Measurements from ENCODE around the gene COL6A1.

Gene COL6A1

GRCh38 chr21:46051379-46051770 is 69.8 kb downstream of the COL6A1 start:
- Histone ChIP-seq H3K4me3 (ENCODE audit: low read length) (no peak overlapping the region), H3K4me1 (ENCODE audit: insufficient read depth, low read length) (peaks cover 13% of the 10 kb centered on the region), H3K27ac (ENCODE audit: low read depth, low read length) (no peak overlapping the region), H3K36me3 (ENCODE audit: insufficient read depth, low read length) (no peaks in the 10 kb centered on the region), H3K9me3 (ENCODE audit: insufficient read depth, low read depth, low read length) (no peaks in the 10 kb centered on the region), H3K27me3 (ENCODE audit: insufficient read depth, low read length) (no peaks in the 10 kb centered on the region), H3K9ac (ENCODE audit: low read depth, low read length) (no peak overlapping the region)
- WGBS, result 96% methylated on average over 16 of the region's 16 CpGs

- Histone ChIP-seq H3K9me3 (ENCODE audit: insufficient read depth, low read depth, low read length) (no peaks in the 10 kb centered on the region), H3K36me3 (ENCODE audit: insufficient read depth, low read length) (no peaks in the 10 kb centered on the region), H3K4me1 (ENCODE audit: insufficient read depth, low read length) (peaks cover 13% of the 10 kb centered on the region), H3K4me3 (ENCODE audit: low read length) (no peak overlapping the region), H3K27ac (ENCODE audit: low read depth, low read length) (no peak overlapping the region), H3K9ac (ENCODE audit: low read depth, low read length) (no peak overlapping the region), H3K27me3 (ENCODE audit: insufficient read depth, low read length) (no peaks in the 10 kb centered on the region)
- WGBS, result 93% methylated on average over 33 of the region's 33 CpGs
These were observed 70.5 kb downstream of the COL6A1 start for GRCh38 chr21:46051821-46052675.

GRCh38 chr21:46052703-46053651 is 71.4 kb downstream of the COL6A1 start:
- no peak overlapping the region for H3K27ac ChIP-seq (ENCODE audit: low read depth, low read length)
- no peaks in the 10 kb centered on the region for H3K36me3 ChIP-seq (ENCODE audit: insufficient read depth, low read length)
- no peaks in the 10 kb centered on the region for H3K27me3 ChIP-seq (ENCODE audit: insufficient read depth, low read length)
- peaks cover 13% of the 10 kb centered on the region for H3K4me1 ChIP-seq (ENCODE audit: insufficient read depth, low read length)
- H3K4me3 ChIP-seq (ENCODE audit: low read length), result no peak overlapping the region
- WGBS, result 88% methylated on average over 30 of the region's 31 CpGs
- no peak overlapping the region for H3K9ac ChIP-seq (ENCODE audit: low read depth, low read length)
- H3K9me3 ChIP-seq (ENCODE audit: insufficient read depth, low read depth, low read length), result no peaks in the 10 kb centered on the region

- Histone ChIP-seq H3K4me3 (ENCODE audit: low read length) (no peak overlapping the region), H3K9me3 (ENCODE audit: insufficient read depth, low read depth, low read length) (no peaks in the 10 kb centered on the region), H3K27me3 (ENCODE audit: insufficient read depth, low read length) (no peaks in the 10 kb centered on the region), H3K9ac (ENCODE audit: low read depth, low read length) (no peak overlapping the region), H3K27ac (ENCODE audit: low read depth, low read length) (no peak overlapping the region), H3K36me3 (ENCODE audit: insufficient read depth, low read length) (no peaks in the 10 kb centered on the region), H3K4me1 (ENCODE audit: insufficient read depth, low read length) (peaks cover 9% of the 10 kb centered on the region)
- 94% methylated on average over 10 of the region's 10 CpGs for WGBS
These were observed 72.5 kb downstream of the COL6A1 start for GRCh38 chr21:46054031-46054430.

GRCh38 chr21:46054451-46054881 is 72.9 kb downstream of the COL6A1 start:
- Histone ChIP-seq H3K4me1 (ENCODE audit: insufficient read depth, low read length) (peaks cover 5% of the 10 kb centered on the region), H3K4me3 (ENCODE audit: low read length) (no peak overlapping the region), H3K27ac (ENCODE audit: low read depth, low read length) (no peak overlapping the region), H3K9me3 (ENCODE audit: insufficient read depth, low read depth, low read length) (no peaks in the 10 kb centered on the region), H3K27me3 (ENCODE audit: insufficient read depth, low read length) (no peaks in the 10 kb centered on the region), H3K9ac (ENCODE audit: low read depth, low read length) (no peak overlapping the region), H3K36me3 (ENCODE audit: insufficient read depth, low read length) (no peaks in the 10 kb centered on the region)
- WGBS, result 73% methylated on average over 12 of the region's 12 CpGs

Data from HUES64 (cell line).